Fibroblast of skin of right biceps (primary cell): ENCODE measurements around the gene TRIM41.
"Not testable (repeated sequence)": the region's sequence is repeated elsewhere in the genome, so short reads cannot be mapped to it uniquely, and the experiment has no call there.

Source experiments
- DNase-seq: peaks from one replicate; pipeline ENCODE4 v3.0.0-alpha.2; 2013

Gene TRIM41

GRCh38 chr5:181259283-181259682, 36.2 kb downstream of the TRIM41 start:
- DNase-seq, result no peak

DNA sequence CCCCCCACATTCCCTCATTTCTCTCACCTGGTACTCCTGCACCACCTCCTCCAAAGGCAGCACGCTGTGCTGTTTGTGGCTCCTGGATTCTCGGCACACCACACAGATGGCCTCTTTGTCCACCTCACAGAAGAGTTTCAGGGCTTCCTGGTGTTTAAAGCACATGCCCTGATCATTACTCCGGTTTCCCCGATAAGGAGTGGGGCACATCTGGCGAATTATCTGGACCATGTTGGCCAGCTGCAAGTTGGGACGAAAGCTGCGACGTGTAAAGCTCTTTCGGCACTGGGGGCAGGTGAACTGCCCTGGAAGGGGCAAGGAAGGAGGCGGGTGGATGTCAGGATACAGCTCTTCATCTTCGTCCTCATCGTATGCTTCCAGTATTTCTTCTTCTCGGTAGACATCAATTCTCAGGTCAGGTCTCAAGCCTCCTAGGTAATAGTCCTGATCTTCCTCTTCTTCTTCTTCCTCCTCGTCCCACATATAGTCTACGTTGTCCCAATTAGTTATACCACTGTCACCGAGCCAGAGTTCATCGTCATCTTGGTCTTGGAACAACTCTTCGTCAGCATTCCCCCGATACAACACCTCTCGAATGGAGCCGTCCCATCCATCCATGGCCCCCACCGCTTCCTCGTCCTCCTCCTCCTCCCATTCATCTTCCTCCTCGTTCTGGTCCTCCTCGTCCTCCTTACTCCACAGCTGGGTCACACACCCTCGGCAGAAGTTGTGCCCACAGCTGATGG, 37.1 kb downstream of the TRIM41 start:
- no peak for DNase-seq

DNA sequence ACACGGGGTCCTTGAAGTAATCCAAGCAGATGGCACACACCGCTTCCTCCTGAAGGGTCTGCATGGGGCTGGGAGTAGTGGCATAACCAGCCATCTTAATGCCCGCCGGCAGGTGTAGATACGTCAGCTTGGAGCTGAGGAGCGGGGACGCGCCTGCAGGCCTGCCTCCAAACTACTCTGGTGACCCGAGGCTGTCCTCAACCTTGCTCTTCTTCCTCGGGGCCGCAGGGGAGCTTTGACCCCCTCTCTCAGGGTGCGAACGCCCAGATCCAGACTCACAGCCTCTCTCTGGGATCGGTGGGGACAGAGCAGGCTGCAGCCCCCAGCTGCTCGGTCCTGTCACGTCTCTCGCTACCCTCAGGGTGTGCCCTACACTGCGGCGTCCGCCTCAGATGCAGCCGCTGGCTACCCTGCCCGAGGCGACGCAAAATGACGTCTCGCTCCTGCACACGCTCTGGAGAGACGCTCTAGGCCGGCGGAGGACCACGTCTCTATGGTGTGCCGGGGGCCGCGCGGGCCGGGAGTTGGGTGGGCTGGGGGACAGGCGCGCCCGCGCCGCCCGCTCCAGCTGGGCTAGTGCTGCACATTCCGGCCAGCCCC, 37.7 kb downstream of the TRIM41 start, which contains the start of gene TRIM52:
TRIM52 (minus strand) TSS at position 424 of the 600 bp plus-strand sequence; CDS start at position 94, 330 bp downstream.
- DNase-seq, result peak; percentile 92

GRCh38 chr5:181261320-181262049, 38.4 kb downstream of the TRIM41 start:
- peak; percentile 79 for DNase-seq

DNA sequence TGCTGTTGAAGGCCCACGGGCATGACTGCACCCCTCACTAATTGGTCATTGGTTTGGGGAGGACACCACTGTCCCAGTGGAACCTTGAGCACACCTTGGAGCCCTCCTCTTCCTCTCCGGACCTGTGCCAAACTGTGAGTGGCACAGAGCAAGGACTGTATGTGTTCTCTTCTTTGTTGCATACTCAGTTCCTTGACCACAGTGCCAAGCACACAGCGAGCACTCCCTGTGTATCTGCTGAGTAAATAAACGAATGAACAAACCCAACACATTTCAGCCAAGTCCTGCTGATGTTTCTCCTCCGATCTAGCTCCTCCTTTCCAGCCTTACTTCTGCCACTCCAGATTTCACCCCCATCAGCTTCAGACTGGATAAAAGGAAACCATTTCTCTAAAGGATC, 40.6 kb downstream of the TRIM41 start:
- DNase-seq, result no peak

DNA sequence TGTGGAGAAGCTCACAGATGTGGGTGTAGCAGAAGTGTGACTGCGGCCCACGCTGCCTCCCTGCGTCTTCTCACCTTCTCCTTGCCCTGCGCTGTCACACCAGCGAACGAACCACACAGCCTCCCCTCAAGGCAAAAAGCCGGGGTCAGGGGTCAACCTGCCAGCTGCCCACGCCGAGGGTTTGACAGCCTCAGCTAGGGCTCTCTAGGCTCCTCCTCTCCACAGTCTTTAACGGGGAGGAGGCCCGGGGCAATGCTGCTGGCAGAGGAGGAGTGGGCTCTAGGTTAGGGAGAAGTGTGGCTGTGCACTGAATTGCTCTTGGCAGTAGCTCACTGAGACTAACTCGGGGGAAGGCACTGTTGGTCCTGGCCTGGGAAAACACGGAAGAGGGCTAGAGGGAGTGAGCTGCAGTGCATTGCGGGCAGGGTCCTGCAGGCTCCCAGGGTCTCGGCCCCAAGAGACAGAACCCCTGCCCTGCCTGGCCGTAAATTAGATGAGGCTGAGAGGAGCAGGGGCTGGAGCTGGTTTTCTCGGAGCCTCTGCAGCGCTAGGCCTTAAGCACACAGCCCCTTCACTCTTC, 42.1 kb downstream of the TRIM41 start:
- DNase-seq, result no peak

GRCh38 chr5:181267291-181267904, 44.3 kb downstream of the TRIM41 start:
- not testable (repeated sequence) for DNase-seq

DNA sequence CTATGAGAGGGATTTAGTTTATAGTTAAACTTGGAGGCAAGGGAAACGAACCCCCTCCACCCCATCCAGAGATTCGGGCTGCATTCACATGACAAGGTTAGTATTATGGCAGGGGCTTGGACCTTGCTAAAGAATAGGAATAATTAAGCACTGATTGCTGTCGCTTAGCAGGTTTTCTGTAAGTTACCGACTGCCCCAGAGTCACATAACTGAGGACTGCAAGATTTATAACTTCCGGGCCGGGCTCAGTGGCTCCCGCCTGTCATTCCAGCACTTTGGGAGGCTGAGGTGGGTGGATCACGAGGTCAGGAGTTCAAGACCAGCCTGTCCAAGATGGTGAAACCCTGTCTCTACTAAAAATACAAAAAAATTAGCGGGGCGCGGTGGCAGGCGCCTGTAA, 44.8 kb downstream of the TRIM41 start:
- DNase-seq, result not testable (repeated sequence)

DNA sequence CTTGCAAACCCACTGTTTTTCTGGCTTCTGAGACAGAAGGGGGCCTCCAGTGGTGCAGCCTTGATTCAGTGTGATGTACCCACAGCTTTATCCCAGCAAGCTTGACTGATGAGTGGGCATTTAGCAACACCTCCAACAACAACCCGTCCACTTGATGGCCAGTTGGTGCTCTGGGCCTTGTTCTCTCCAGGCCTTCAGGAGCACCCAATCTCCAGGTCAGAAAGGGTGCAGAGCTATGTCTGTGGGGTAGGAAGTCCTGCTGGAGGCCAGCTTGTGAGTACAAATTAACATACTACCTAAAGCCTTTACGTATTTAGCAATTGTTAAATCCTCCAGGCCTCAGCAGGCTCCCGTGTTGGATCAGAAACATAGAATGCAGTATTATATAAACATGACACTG, 48.0 kb downstream of the TRIM41 start:
- no peak for DNase-seq

- DNase-seq, result not testable (repeated sequence)
Measured at GRCh38 chr5:181273433-181273744, 50.3 kb downstream of the TRIM41 start.

DNA sequence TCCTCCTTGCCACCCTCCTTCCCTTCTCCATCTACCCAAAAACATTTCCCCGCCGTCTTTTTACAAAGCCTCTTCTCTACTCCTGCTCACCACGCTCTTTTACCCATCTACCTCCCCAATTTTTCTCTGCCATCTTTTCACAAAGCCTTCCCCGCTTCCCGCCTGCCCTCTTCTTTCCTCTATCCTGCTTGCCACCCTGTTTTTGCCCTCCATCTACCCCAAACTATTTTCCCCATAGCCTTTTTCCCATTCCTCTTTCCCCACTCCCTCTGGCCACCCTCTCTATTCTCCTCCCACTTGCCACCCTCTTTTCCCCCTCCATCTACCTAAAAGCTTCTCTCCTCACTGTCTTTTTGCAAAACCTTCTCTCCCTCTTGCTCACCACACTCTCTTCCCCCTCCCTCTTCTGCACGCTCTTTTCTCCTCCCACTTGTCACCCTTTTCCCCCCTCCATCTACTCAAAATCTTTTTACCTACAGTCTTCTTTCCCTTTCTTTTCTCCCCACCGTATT, 57.2 kb downstream of the TRIM41 start:
- DNase-seq, result no peak

DNA sequence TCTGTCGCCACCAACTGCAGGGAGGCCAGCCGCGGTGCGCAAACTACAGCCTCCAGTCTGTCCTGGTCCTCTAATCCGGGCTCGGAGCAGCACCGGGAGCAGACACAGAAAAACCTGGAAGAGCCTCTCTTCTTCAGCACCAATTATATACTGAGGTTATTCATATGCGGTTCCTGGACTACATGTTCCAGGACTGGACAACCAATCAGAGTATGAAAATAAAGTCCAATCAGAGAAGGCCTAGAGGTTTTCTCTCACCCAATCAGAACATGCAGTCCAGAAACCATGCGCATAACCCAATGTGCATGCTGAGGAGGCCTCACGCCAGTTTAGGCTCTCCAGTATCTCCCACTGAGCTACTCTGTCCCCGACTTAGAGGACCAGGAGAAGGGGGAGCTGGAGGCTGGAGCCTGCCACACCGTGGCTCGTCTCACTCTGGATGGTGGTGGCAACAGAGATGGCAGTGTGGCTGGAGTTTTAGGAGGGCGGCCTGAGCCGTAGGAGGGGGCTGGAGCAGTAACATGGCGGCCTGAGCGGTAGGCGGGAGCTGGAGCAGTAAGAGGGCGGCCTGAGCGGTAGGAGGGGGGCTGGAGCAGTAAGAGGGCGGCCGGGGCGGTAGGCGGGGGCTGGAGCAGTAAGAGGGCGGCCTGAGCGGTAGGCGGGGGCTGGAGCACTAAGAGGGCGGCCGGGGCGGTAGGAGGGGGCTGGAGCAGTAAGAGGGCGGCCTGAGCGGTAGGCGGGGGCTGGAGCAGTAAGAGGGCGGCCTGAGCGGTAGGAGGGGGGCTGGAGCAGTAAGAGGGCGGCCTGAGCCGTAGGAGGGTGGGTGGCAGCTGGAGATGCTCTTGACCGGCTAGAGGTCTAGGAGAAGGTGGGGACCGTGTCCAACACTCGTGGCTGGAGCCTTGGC, 58.2 kb downstream of the TRIM41 start:
- DNase-seq, result no peak

- no peak for DNase-seq
Measured at GRCh38 chr5:181281984-181282316, 58.9 kb downstream of the TRIM41 start.

- not testable (repeated sequence) for DNase-seq
Measured at GRCh38 chr5:181282415-181282814, 59.3 kb downstream of the TRIM41 start.

GRCh38 chr5:181282874-181283273, 59.8 kb downstream of the TRIM41 start:
- no peak for DNase-seq

DNA sequence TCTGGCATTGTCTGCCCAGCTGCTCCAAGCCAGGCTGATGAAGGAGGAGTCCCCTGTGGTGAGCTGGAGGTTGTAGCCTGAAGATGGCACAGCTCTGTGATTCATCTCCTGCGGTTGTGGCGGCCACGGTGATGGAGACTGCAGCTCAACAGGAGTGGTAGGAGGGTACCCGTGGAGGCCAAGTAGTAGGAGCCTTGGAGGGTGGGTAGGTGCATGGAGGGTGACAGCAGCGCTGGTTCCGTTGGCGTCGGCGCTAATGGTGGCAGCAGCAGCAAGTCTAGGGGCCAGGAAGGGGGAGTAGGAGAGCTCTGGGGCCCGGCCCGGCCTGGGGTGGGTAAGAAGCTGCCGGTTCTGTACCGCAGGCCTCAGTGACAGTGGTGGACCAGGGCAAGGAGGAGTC, 60.3 kb downstream of the TRIM41 start:
- DNase-seq, result no peak

GRCh38 chr5:181283841-181284755, 61.0 kb downstream of the TRIM41 start:
- DNase-seq, result not testable (repeated sequence)
